Vagina (tissue), 2 donors: ENCODE results near the gene F2RL1.
"Not testable (repeated sequence)": the region's sequence is repeated elsewhere in the genome, so short reads cannot be mapped to it uniquely, and the experiment has no call there.

Source experiments
- CTCF ChIP-seq, 3 experiments: fragments of 450-650 bp in 2 of 3; fragments of 200-600 bp in 1 of 3; sonication (generic) in 1 of 3; IDR thresholded peaks; one replicate each; pipeline ENCODE4 v1.5.1; 2017 to 2019; ENCODE audit warnings: antibody characterized with exemption in 3 of 3, mild to moderate bottlenecking in 2 of 3, moderate library complexity in 2 of 3
- POLR2A ChIP-seq, 2 donors: fragments of 450-650 bp; IDR thresholded peaks; one replicate each; pipeline ENCODE4 v1.6.1; 2017; ENCODE audit warnings: antibody characterized with exemption in 2 of 2, mild to moderate bottlenecking in 2 of 2, moderate library complexity in 2 of 2
- POLR2AphosphoS5 ChIP-seq, 2 donors: sonication (generic); formaldehyde crosslinking; IDR thresholded peaks; one replicate each; pipeline ENCODE4 v1.9.0; 2017; ENCODE audit warnings: antibody characterized with exemption in 2 of 2, mild to moderate bottlenecking in 2 of 2, low read depth in 1 of 2; ENCODE audit not compliant: insufficient read depth in 1 of 2

DNA sequence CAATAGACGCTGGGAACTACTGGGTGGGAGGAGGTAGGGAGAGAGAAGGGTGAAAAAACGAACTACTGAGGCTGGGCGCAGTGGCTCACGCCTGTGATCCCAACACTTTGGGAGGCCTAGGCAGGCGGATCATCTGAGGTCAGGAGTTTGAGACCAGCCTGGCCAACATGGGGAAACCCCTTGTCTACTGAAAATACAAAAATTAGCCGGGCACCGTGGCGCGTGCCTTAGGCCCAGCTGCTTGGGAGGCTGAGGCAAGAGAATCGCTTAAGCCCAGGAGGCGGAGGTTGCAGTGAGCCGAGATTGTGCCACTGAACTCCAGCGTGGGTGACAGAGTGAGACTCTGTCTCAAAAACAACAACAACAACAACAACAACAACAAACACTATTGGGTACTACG lies 47.8 kb upstream of the F2RL1 start:
- not testable (repeated sequence) for TF ChIP-seq POLR2AphosphoS5 (IDR thresholded peaks at IDR 0.05; ENCODE audit: insufficient read depth in 1 of 2, low read depth in 1 of 2); CTCF (IDR thresholded peaks at IDR 0.05); POLR2A (IDR thresholded peaks at IDR 0.05)
